H9 (cell line): Measurements from ENCODE around the gene BRCC3. TPM values are rescaled to one million over a fixed set of nuclear protein-coding genes. Genes with fewer than 3 reads are reported as not detected.
A peak's percentile ranks its signal among the peaks of the same experiment; 100 is the strongest.

Source experiments
- DNase-seq: peaks from one replicate; pipeline ENCODE4 v3.0.0-alpha.2; 2017
- H2AFZ ChIP-seq: one replicate; pipeline ENCODE4 v1.6.1; 2013; ENCODE audit warnings: mild to moderate bottlenecking, low read length, control low read depth, moderate library complexity
- H2AK5ac ChIP-seq: 2 replicates; pipeline ENCODE4 v1.6.1; 2013; ENCODE audit warnings: low read length, control low read depth, mixed read lengths; ENCODE audit not compliant: insufficient read length
- H2BK120ac ChIP-seq: one replicate; pipeline ENCODE4 v1.6.1; 2013; ENCODE audit warnings: low read depth, mild to moderate bottlenecking, low read length, control low read depth, inconsistent platforms; ENCODE audit not compliant: poor library complexity, severe bottlenecking
- H2BK12ac ChIP-seq: 2 replicates; pipeline ENCODE4 v1.6.1; 2013; ENCODE audit warnings: low read length, control low read depth, mixed read lengths, low read depth; ENCODE audit not compliant: insufficient read length
- H2BK15ac ChIP-seq: 2 replicates; pipeline ENCODE4 v1.6.1; 2013; ENCODE audit warnings: low read depth, low read length, control low read depth
- H2BK20ac ChIP-seq: one replicate; pipeline ENCODE4 v1.6.1; 2013; ENCODE audit warnings: low read depth, mild to moderate bottlenecking, low read length, control low read depth, inconsistent platforms; ENCODE audit not compliant: poor library complexity, severe bottlenecking
- H2BK5ac ChIP-seq: 2 replicates; pipeline ENCODE4 v1.6.1; 2013; ENCODE audit warnings: low read length, control low read depth, mixed read lengths; ENCODE audit not compliant: insufficient read length
- H3K14ac ChIP-seq: 2 replicates; pipeline ENCODE4 v1.6.1; 2013; ENCODE audit warnings: low read length, control low read depth; ENCODE audit not compliant: insufficient read depth
- H3K18ac ChIP-seq: 2 replicates; pipeline ENCODE4 v1.6.1; 2013; ENCODE audit warnings: low read depth, mild to moderate bottlenecking, mixed read lengths, low read length, control low read depth; ENCODE audit not compliant: insufficient read length
- H3K23ac ChIP-seq: 2 replicates; pipeline ENCODE4 v1.6.1; 2013; ENCODE audit warnings: low read length, control low read depth, mixed read lengths, low read depth; ENCODE audit not compliant: insufficient read length
- H3K23me2 ChIP-seq: 2 replicates; pipeline ENCODE4 v1.6.1; 2013; ENCODE audit warnings: low read depth, mild to moderate bottlenecking, mixed read lengths, low read length, control low read depth; ENCODE audit not compliant: insufficient read length, poor library complexity, severe bottlenecking
- H3K27ac ChIP-seq: 2 replicates; pipeline ENCODE4 v1.5.1; 2013; ENCODE audit warnings: low read length, control low read depth, mixed read lengths, low read depth; ENCODE audit not compliant: insufficient read length
- H3K27me3 ChIP-seq: 2 replicates; pipeline ENCODE4 v1.6.1; 2013; ENCODE audit warnings: low read length, control low read depth, inconsistent platforms; ENCODE audit not compliant: insufficient read depth
- H3K4ac ChIP-seq: 2 replicates; pipeline ENCODE4 v1.6.1; 2013; ENCODE audit warnings: low read depth, mild to moderate bottlenecking, control low read depth, inconsistent platforms, low read length, moderate library complexity
- H3K4me1 ChIP-seq: 2 replicates; pipeline ENCODE4 v1.6.1; 2013; ENCODE audit warnings: low read length, control low read depth, inconsistent platforms; ENCODE audit not compliant: insufficient read depth
- H3K4me2 ChIP-seq: 2 replicates; pipeline ENCODE4 v1.6.1; 2013; ENCODE audit warnings: low read length, control low read depth, mixed read lengths; ENCODE audit not compliant: insufficient read length, insufficient read depth
- H3K56ac ChIP-seq: 2 replicates; pipeline ENCODE4 v1.6.1; 2013; ENCODE audit warnings: low read depth, mild to moderate bottlenecking, mixed read lengths, low read length, control low read depth; ENCODE audit not compliant: insufficient read length
- H3K79me1 ChIP-seq: 2 replicates; pipeline ENCODE4 v1.6.1; 2013; ENCODE audit warnings: low read depth, mild to moderate bottlenecking, moderate library complexity, low read length, control low read depth, inconsistent platforms; ENCODE audit not compliant: insufficient read depth, poor library complexity, severe bottlenecking
- H3K79me2 ChIP-seq: 2 replicates; pipeline ENCODE4 v1.6.1; 2013; ENCODE audit warnings: low read length, control low read depth, inconsistent platforms; ENCODE audit not compliant: insufficient read depth
- H3K9ac ChIP-seq: 2 replicates; pipeline ENCODE4 v1.6.1; 2013; ENCODE audit warnings: low read length, control low read depth, mixed read lengths; ENCODE audit not compliant: insufficient read length; ENCODE audit errors: extremely low read depth
- H3K9me3 ChIP-seq: one replicate; pipeline ENCODE4 v1.6.1; 2013; ENCODE audit warnings: low read depth, low read length, inconsistent platforms; ENCODE audit not compliant: control insufficient read depth
- H3T11ph ChIP-seq: one replicate; pipeline ENCODE4 v1.6.1; 2013; ENCODE audit warnings: mild to moderate bottlenecking, low read length, control low read depth, inconsistent platforms
- H4K20me1 ChIP-seq: one replicate; pipeline ENCODE4 v1.6.1; 2013; ENCODE audit not compliant: control insufficient read depth, insufficient read length, insufficient read depth
- H4K5ac ChIP-seq: 2 replicates; pipeline ENCODE4 v1.6.1; 2013; ENCODE audit warnings: low read depth, mild to moderate bottlenecking, mixed read lengths, low read length, control low read depth; ENCODE audit not compliant: insufficient read length
- H4K8ac ChIP-seq: replicated peaks from 2 replicates; pipeline ENCODE4 v1.6.1; 2013; ENCODE audit warnings: low read length, control low read depth, mixed read lengths, low read depth; ENCODE audit not compliant: insufficient read length
- H4K91ac ChIP-seq: 2 replicates; pipeline ENCODE4 v1.6.1; 2013; ENCODE audit warnings: low read depth, mild to moderate bottlenecking, moderate library complexity, mixed read lengths, low read length, control low read depth; ENCODE audit not compliant: insufficient read length
- H3K27ac Mint-ChIP-seq, 3 experiments: 2 replicates in 2 of 3; 3 replicates in 1 of 3; pipeline ENCODE4 v1.8.0; 2020 to 2021; ENCODE audit warnings: mixed read lengths in 3 of 3, mild to moderate bottlenecking in 1 of 3, moderate library complexity in 1 of 3
- H3K27me3 Mint-ChIP-seq: 2 replicates; pipeline ENCODE4 v1.8.0; 2021; ENCODE audit warnings: low read depth, mild to moderate bottlenecking, moderate library complexity, mixed read lengths
- H3K36me3 Mint-ChIP-seq, 3 experiments: 2 replicates in 2 of 3; 3 replicates in 1 of 3; pipeline ENCODE4 v1.8.0; 2020 to 2021; ENCODE audit warnings: low read depth in 3 of 3, mixed read lengths in 3 of 3; ENCODE audit not compliant: insufficient read depth in 1 of 3
- H3K4me1 Mint-ChIP-seq, 2 experiments: 2 replicates each; pipeline ENCODE4 v1.8.0; 2020; ENCODE audit warnings: mixed read lengths in 2 of 2
- H3K4me3 Mint-ChIP-seq, 2 experiments: 2 replicates in 1 of 2; 3 replicates in 1 of 2; pipeline ENCODE4 v1.8.0; 2020 to 2021; ENCODE audit warnings: mild to moderate bottlenecking in 2 of 2, mixed read lengths in 2 of 2, moderate library complexity in 1 of 2
- H3K9me3 Mint-ChIP-seq, 2 experiments: 2 replicates in 1 of 2; 3 replicates in 1 of 2; pipeline ENCODE4 v1.8.0; 2020; ENCODE audit warnings: mild to moderate bottlenecking in 2 of 2, mixed read lengths in 2 of 2, moderate library complexity in 1 of 2
- CTCF ChIP-seq: fragments of 200-600 bp; sonication (generic); conservative IDR thresholded peaks from 3 replicates; pipeline ENCODE4 v1.8.0; 2021; ENCODE audit warnings: antibody characterized with exemption, mild to moderate bottlenecking
- WGBS: extraction: QIAGEN DNeasy Blood & Tissue Kit; methylation state at CpG from one replicate; pipeline ENCODE4 v1.1.7; 2013; ENCODE audit warnings: missing lambda C conversion rate, low lambda C conversion rate, mixed read lengths; ENCODE audit not compliant: insufficient read length; ENCODE audit errors: extremely low coverage; 5-methylcytosine and 5-hydroxymethylcytosine counted together
- total RNA-seq: library from RNA; stranded (reverse); gene quantifications from 2 replicates; pipeline ENCODE4 v1.2.1, GENCODE V29; 2021

The BRCC3 gene
- total RNA-seq, 1 experiment from 2014 or later: 27.3 TPM

GRCh38 chrX:155026420-155026726 is 44.9 kb upstream of the BRCC3 start:
- Histone ChIP-seq H2AK5ac (no peak overlapping the region), H3K4me2 (no peak overlapping the region), H3K27ac (no peak overlapping the region), H3K27me3 (no peaks in the 10 kb centered on the region), H3K4me1 (no peaks in the 10 kb centered on the region), H3K23ac (no peak overlapping the region), H3K56ac (no peak overlapping the region), H3K9me3 (peaks cover 35% of the 10 kb centered on the region), H4K5ac (no peak overlapping the region), H2BK5ac (no peak overlapping the region), H3K18ac (no peak overlapping the region), H2BK20ac (no peak overlapping the region), H4K91ac (no peak overlapping the region), H4K8ac (no peak overlapping the region), H4K20me1 (no peaks in the 10 kb centered on the region), H2BK12ac (no peak overlapping the region), H2BK15ac (no peak overlapping the region), H2AFZ (no peak overlapping the region), H3T11ph (no peak overlapping the region), H3K14ac (no peak overlapping the region), H3K79me1 (no peaks in the 10 kb centered on the region), H3K23me2 (no peaks in the 10 kb centered on the region), H3K79me2 (no peaks in the 10 kb centered on the region), H3K4ac (no peak overlapping the region), H3K9ac (peak overlapping the region; percentile 68), H2BK120ac (no peak overlapping the region)
- H3K4me3 Mint-ChIP-seq: peak overlapping the region; percentile 78 to 87
- DNase-seq: no peak
- peaks cover 1 to 7% (median 3%) of the 10 kb centered on the region in 3 experiments; a peak in 4 of 7 replicates for H3K36me3 Mint-ChIP-seq
- H3K27me3 Mint-ChIP-seq: no peaks in the 10 kb centered on the region
- peaks cover 60 to 66% of the 10 kb centered on the region in 2 experiments for H3K9me3 Mint-ChIP-seq
- WGBS: no CpG with 5 or more reads among the region's 16 CpGs
- peak overlapping the region; percentile 65 to 91 (median 88); a peak in 3 of 7 replicates for H3K27ac Mint-ChIP-seq
- TF ChIP-seq CTCF: no peak
- peaks cover 7 to 10% of the 10 kb centered on the region in 2 experiments for H3K4me1 Mint-ChIP-seq
